ENCODE data around the gene RABGAP1. TPM values are rescaled to one million over a fixed set of nuclear protein-coding genes. Genes with fewer than 3 reads are reported as not detected.

The RABGAP1 gene
- total and polyA plus RNA-seq, 5 donors from 2014 or later = 19.2 to 50.7 (median 27.7) TPM

- peaks cover 27% of the 10 kb centered on the region for H3K36me3 Mint-ChIP-seq
- peaks cover 0 to 3% (median under 1%) of the 10 kb centered on the region in 4 donors for H3K4me1 Mint-ChIP-seq
- peak overlapping the region in 1 of 3 donors; percentile 8 for H3K27ac Mint-ChIP-seq
- peaks cover 64% of the 10 kb centered on the region for H3K36me3 ChIP-seq (ENCODE audit: control insufficient read depth, insufficient read depth, low read length)
- ATAC-seq (ENCODE audit: low read depth in 2 of 2) = no peak
- no peaks in the 10 kb centered on the region for H3K4me1 ChIP-seq (ENCODE audit: control insufficient read depth, insufficient read depth, low read length, poor library complexity, severe bottlenecking)
- no peaks in the 10 kb centered on the region for H3K27me3 ChIP-seq (ENCODE audit: control insufficient read depth, insufficient read depth, low read length)
- H3K27me3 Mint-ChIP-seq = no peaks in the 10 kb centered on the region
- no peak overlapping the region for H3K4me3 ChIP-seq (ENCODE audit: low read depth, low read length)
- no peak overlapping the region for H3K27ac ChIP-seq (ENCODE audit: insufficient read depth, low read length, poor library complexity, severe bottlenecking)
- no peaks in the 10 kb centered on the region for H3K9me3 Mint-ChIP-seq
- H3K9me3 ChIP-seq (ENCODE audit: control insufficient read depth in 2 of 2, low read length in 2 of 2) = no peaks in the 10 kb centered on the region
- DNase-seq = no peak
- no peak overlapping the region for H3K4me3 Mint-ChIP-seq
Observed at GRCh38 chr9:123074628-123075027, 133.8 kb downstream of the RABGAP1 start.

- H3K27ac Mint-ChIP-seq = no peak overlapping the region
- H3K27me3 ChIP-seq (ENCODE audit: control insufficient read depth, insufficient read depth, low read length) = no peaks in the 10 kb centered on the region
- no peaks in the 10 kb centered on the region for H3K27me3 Mint-ChIP-seq
- DNase-seq (no peak), ATAC-seq (ENCODE audit: low read depth in 2 of 2) (no peak)
- H3K9me3 Mint-ChIP-seq = no peaks in the 10 kb centered on the region
- H3K9me3 ChIP-seq (ENCODE audit: control insufficient read depth in 2 of 2, low read length in 2 of 2) = no peaks in the 10 kb centered on the region
- H3K4me3 Mint-ChIP-seq = no peak overlapping the region
- H3K4me1 ChIP-seq (ENCODE audit: control insufficient read depth, insufficient read depth, low read length, poor library complexity, severe bottlenecking) = no peaks in the 10 kb centered on the region
- H3K36me3 ChIP-seq (ENCODE audit: control insufficient read depth, insufficient read depth, low read length) = peaks cover 66% of the 10 kb centered on the region
- peaks cover 0 to 8% (median 4%) of the 10 kb centered on the region in 4 donors for H3K4me1 Mint-ChIP-seq
- H3K36me3 Mint-ChIP-seq = peaks cover 47% of the 10 kb centered on the region
- H3K4me3 ChIP-seq (ENCODE audit: low read depth, low read length) = no peak overlapping the region
- H3K27ac ChIP-seq (ENCODE audit: insufficient read depth, low read length, poor library complexity, severe bottlenecking) = no peak overlapping the region
Observed at GRCh38 chr9:123080444-123080843, 139.6 kb downstream of the RABGAP1 start.

- peaks cover 0 to 8% (median 4%) of the 10 kb centered on the region in 4 donors for H3K4me1 Mint-ChIP-seq
- peaks cover 61% of the 10 kb centered on the region for H3K36me3 ChIP-seq (ENCODE audit: control insufficient read depth, insufficient read depth, low read length)
- peak in 2 of 3 donors; percentile 25 to 45 for DNase-seq
- ATAC-seq (ENCODE audit: low read depth in 2 of 2) = no peak
- no peaks in the 10 kb centered on the region for H3K9me3 ChIP-seq (ENCODE audit: control insufficient read depth in 2 of 2, low read length in 2 of 2)
- no peak overlapping the region for H3K4me3 ChIP-seq (ENCODE audit: low read depth, low read length)
- H3K36me3 Mint-ChIP-seq = peaks cover 51% of the 10 kb centered on the region
- no peak overlapping the region for H3K27ac Mint-ChIP-seq
- no peak overlapping the region for H3K27ac ChIP-seq (ENCODE audit: insufficient read depth, low read length, poor library complexity, severe bottlenecking)
- H3K4me1 ChIP-seq (ENCODE audit: control insufficient read depth, insufficient read depth, low read length, poor library complexity, severe bottlenecking) = no peaks in the 10 kb centered on the region
- H3K4me3 Mint-ChIP-seq = no peak overlapping the region
- H3K27me3 ChIP-seq (ENCODE audit: control insufficient read depth, insufficient read depth, low read length) = no peaks in the 10 kb centered on the region
- H3K27me3 Mint-ChIP-seq = no peaks in the 10 kb centered on the region
- H3K9me3 Mint-ChIP-seq = no peaks in the 10 kb centered on the region
Observed at GRCh38 chr9:123081824-123082223, 141.0 kb downstream of the RABGAP1 start.

- Histone ChIP-seq H3K27me3 (ENCODE audit: control insufficient read depth, insufficient read depth, low read length) (no peaks in the 10 kb centered on the region), H3K36me3 (ENCODE audit: control insufficient read depth, insufficient read depth, low read length) (peaks cover 51% of the 10 kb centered on the region), H3K4me3 (ENCODE audit: low read depth, low read length) (no peak overlapping the region), H3K27ac (ENCODE audit: insufficient read depth, low read length, poor library complexity, severe bottlenecking) (no peak overlapping the region), H3K9me3 (ENCODE audit: control insufficient read depth in 2 of 2, low read length in 2 of 2) (no peaks in the 10 kb centered on the region), H3K4me1 (ENCODE audit: control insufficient read depth, insufficient read depth, low read length, poor library complexity, severe bottlenecking) (no peaks in the 10 kb centered on the region)
- peaks cover 0 to 8% (median 4%) of the 10 kb centered on the region in 4 donors for H3K4me1 Mint-ChIP-seq
- H3K27me3 Mint-ChIP-seq = no peaks in the 10 kb centered on the region
- H3K27ac Mint-ChIP-seq = no peak overlapping the region
- H3K36me3 Mint-ChIP-seq = peaks cover 53% of the 10 kb centered on the region
- no peaks in the 10 kb centered on the region for H3K9me3 Mint-ChIP-seq
- no peak for ATAC-seq (ENCODE audit: low read depth in 2 of 2)
- no peak for DNase-seq
- H3K4me3 Mint-ChIP-seq = no peak overlapping the region
Observed at GRCh38 chr9:123083680-123084079, 142.9 kb downstream of the RABGAP1 start.

- H3K4me3 Mint-ChIP-seq = no peak overlapping the region
- H3K9me3 ChIP-seq (ENCODE audit: control insufficient read depth in 2 of 2, low read length in 2 of 2) = no peaks in the 10 kb centered on the region
- DNase-seq (no peak), ATAC-seq (ENCODE audit: low read depth in 2 of 2) (no peak)
- no peak overlapping the region for H3K27ac ChIP-seq (ENCODE audit: insufficient read depth, low read length, poor library complexity, severe bottlenecking)
- peaks cover 50% of the 10 kb centered on the region for H3K36me3 Mint-ChIP-seq
- no peak overlapping the region for H3K27ac Mint-ChIP-seq
- H3K4me1 Mint-ChIP-seq = peaks cover 0 to 8% (median 4%) of the 10 kb centered on the region in 4 donors
- peaks cover 46% of the 10 kb centered on the region for H3K36me3 ChIP-seq (ENCODE audit: control insufficient read depth, insufficient read depth, low read length)
- H3K9me3 Mint-ChIP-seq = no peaks in the 10 kb centered on the region
- no peaks in the 10 kb centered on the region for H3K27me3 Mint-ChIP-seq
- H3K4me1 ChIP-seq (ENCODE audit: control insufficient read depth, insufficient read depth, low read length, poor library complexity, severe bottlenecking) = no peaks in the 10 kb centered on the region
- H3K4me3 ChIP-seq (ENCODE audit: low read depth, low read length) = no peak overlapping the region
- H3K27me3 ChIP-seq (ENCODE audit: control insufficient read depth, insufficient read depth, low read length) = no peaks in the 10 kb centered on the region
Observed at GRCh38 chr9:123084256-123084655, 143.4 kb downstream of the RABGAP1 start.

- no peak for ATAC-seq (ENCODE audit: low read depth in 2 of 2)
- no peak for DNase-seq
- Mint-ChIP-seq H3K27me3 (no peaks in the 10 kb centered on the region), H3K4me1 (peaks cover 0 to 8% (median 3%) of the 10 kb centered on the region in 4 donors), H3K27ac (peak overlapping the region; percentile 0 to 81 (median 44)), H3K36me3 (peaks cover 54% of the 10 kb centered on the region), H3K4me3 (no peak overlapping the region), H3K9me3 (no peaks in the 10 kb centered on the region)
- Histone ChIP-seq H3K27ac (ENCODE audit: insufficient read depth, low read length, poor library complexity, severe bottlenecking) (no peak overlapping the region), H3K4me3 (ENCODE audit: low read depth, low read length) (no peak overlapping the region), H3K9me3 (ENCODE audit: control insufficient read depth in 2 of 2, low read length in 2 of 2) (no peaks in the 10 kb centered on the region), H3K36me3 (ENCODE audit: control insufficient read depth, insufficient read depth, low read length) (peaks cover 47% of the 10 kb centered on the region), H3K27me3 (ENCODE audit: control insufficient read depth, insufficient read depth, low read length) (no peaks in the 10 kb centered on the region), H3K4me1 (ENCODE audit: control insufficient read depth, insufficient read depth, low read length, poor library complexity, severe bottlenecking) (no peaks in the 10 kb centered on the region)
Observed at GRCh38 chr9:123085916-123086315, 145.1 kb downstream of the RABGAP1 start.

GRCh38 chr9:123087359-123087888 is 146.6 kb downstream of the RABGAP1 start:
- Histone ChIP-seq H3K9me3 (ENCODE audit: control insufficient read depth in 2 of 2, low read length in 2 of 2) (no peaks in the 10 kb centered on the region), H3K36me3 (ENCODE audit: control insufficient read depth, insufficient read depth, low read length) (peaks cover 54% of the 10 kb centered on the region), H3K27me3 (ENCODE audit: control insufficient read depth, insufficient read depth, low read length) (no peaks in the 10 kb centered on the region), H3K27ac (ENCODE audit: insufficient read depth, low read length, poor library complexity, severe bottlenecking) (no peak overlapping the region), H3K4me1 (ENCODE audit: control insufficient read depth, insufficient read depth, low read length, poor library complexity, severe bottlenecking) (no peaks in the 10 kb centered on the region), H3K4me3 (ENCODE audit: low read depth, low read length) (no peak overlapping the region)
- Mint-ChIP-seq H3K9me3 (no peaks in the 10 kb centered on the region), H3K36me3 (peaks cover 52% of the 10 kb centered on the region), H3K4me3 (no peak overlapping the region), H3K4me1 (no peaks in the 10 kb centered on the region), H3K27ac (peak overlapping the region in 1 of 3 donors; percentile 69), H3K27me3 (no peaks in the 10 kb centered on the region)
- no peak for ATAC-seq (ENCODE audit: low read depth in 2 of 2)
- DNase-seq = no peak

- H3K4me3 Mint-ChIP-seq = no peak overlapping the region
- ATAC-seq (ENCODE audit: low read depth in 2 of 2) (no peak), DNase-seq (no peak)
- peaks cover 56% of the 10 kb centered on the region for H3K36me3 Mint-ChIP-seq
- H3K27ac ChIP-seq (ENCODE audit: insufficient read depth, low read length, poor library complexity, severe bottlenecking) = no peak overlapping the region
- H3K9me3 ChIP-seq (ENCODE audit: control insufficient read depth in 2 of 2, low read length in 2 of 2) = no peaks in the 10 kb centered on the region
- no peaks in the 10 kb centered on the region for H3K9me3 Mint-ChIP-seq
- no peaks in the 10 kb centered on the region for H3K27me3 Mint-ChIP-seq
- peaks cover 60% of the 10 kb centered on the region for H3K36me3 ChIP-seq (ENCODE audit: control insufficient read depth, insufficient read depth, low read length)
- H3K27me3 ChIP-seq (ENCODE audit: control insufficient read depth, insufficient read depth, low read length) = no peaks in the 10 kb centered on the region
- no peak overlapping the region for H3K4me3 ChIP-seq (ENCODE audit: low read depth, low read length)
- H3K4me1 ChIP-seq (ENCODE audit: control insufficient read depth, insufficient read depth, low read length, poor library complexity, severe bottlenecking) = no peaks in the 10 kb centered on the region
- peak overlapping the region; percentile 7 to 44 (median 43) for H3K27ac Mint-ChIP-seq
- H3K4me1 Mint-ChIP-seq = no peaks in the 10 kb centered on the region
Observed at GRCh38 chr9:123089040-123089439, 148.2 kb downstream of the RABGAP1 start.

Data from CD4-positive, CD25-positive, alpha-beta regulatory T cell (primary cell).